ENCODE data around the gene CREB3L2.
"Not testable (repeated sequence)": the region's sequence is repeated elsewhere in the genome, so short reads cannot be mapped to it uniquely, and the experiment has no call there.

CREB3L2 gene

DNA sequence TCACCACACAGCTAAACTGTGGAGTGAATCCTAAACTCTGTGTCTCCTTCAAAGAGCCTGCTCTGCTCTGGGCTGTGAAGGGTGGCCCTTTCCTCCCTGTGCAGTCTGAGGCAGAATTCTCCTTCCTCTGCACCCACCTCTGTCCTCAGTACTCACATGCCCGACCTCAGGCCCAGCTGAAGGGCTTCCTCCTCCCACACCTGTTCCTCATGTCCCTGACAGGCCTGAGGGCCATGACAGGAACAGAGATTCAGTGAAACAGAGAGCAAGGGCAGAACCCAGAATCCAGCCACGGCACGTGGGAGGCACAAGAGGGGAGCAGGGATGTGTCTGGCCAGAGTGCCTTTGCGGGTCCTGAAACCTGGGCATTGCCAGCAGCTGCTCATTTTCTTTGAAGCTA lies 13.9 kb downstream of the CREB3L2 start:
- no peak for DNase-seq (ENCODE audit: low read depth in 2 of 2)

DNA sequence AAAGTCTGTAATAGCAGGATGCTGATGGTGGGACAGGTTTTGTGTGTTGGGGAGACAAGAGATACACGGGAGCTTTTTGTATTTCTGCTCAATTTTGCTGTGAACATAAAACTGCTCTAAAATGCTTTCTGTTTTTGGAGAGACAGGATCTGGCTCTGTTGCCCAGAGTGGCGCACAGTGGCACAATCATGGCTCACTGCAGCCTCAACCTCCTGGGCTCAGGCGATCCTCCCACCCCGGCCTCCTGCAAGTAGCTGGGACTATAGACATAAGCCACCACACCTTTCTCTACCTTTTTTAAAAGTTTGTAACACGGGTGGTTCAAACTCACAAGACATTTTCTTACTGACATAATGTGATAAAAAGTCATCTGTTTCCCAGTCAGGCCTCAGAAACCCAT lies 14.3 kb downstream of the CREB3L2 start:
- no peak for DNase-seq (ENCODE audit: low read depth in 2 of 2)

DNA sequence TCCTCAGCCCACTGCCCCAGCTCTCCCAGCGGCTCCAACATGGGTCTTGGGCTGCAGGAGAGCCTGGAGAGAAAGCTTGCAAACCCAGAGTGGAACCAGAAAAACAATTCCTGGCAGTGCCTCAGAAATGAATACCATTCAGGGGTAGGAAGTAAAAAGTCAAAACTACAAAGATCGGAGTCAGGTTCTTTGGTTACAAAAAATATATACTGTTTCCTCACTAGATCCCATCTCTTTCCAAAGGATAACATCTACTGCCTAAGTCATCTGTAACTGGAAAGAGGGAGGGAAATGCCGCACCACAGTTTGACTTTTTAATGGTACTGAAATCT lies 14.9 kb downstream of the CREB3L2 start:
- no peak for DNase-seq (ENCODE audit: low read depth in 2 of 2)

DNA sequence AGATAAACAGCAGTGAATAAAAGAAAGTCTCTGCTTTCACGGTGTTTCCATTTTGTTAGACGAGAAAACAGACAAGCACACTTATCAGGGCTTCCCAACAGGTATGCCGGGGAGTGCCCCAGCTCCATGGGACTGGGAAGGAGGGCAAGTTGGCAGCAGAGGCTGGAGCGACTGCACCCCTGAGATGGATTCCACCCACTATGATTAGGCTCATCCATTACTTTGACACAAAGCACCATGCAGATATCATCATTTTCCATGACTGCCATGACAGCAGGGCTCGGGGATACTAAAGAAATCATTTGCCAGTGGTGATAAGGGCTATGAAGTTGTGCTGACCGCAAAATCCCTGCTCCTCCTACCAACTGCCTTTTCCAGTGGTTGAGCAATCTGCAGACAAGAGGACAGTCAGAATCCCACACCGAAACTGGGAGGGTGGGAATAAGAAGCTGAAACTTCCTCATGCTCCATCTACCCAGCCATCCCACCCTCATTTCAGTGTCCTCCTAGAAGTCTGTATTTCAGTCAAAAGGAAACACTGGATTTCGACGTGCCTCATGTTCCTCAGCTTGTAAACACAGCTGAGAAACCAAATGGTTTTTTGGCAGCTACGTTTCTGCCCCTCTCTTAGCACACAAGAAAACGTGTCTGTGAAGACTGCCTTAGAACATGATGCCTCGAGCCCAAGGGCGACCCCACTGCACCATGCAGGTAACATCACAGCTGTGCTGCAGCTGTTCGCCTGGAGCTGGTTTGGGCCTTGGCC lies 15.5 kb downstream of the CREB3L2 start:
- no peak for DNase-seq (ENCODE audit: low read depth in 2 of 2)

DNA sequence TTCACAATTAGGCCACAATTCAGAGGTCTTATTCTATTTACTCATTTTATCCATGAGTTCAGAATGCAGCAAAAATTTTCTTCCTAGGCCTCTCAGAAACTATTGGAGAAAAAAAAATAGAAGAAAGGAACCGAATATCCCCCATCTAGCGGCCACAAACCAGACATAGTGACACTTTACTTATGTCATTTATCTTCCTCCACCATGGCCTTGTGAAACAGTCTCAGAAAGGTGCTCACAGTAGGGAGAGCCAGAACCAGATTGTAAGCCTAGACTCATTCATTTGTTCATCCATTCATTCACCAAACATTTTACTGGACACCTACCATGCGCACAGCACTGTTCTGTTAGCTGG lies 16.0 kb downstream of the CREB3L2 start:
- no peak for DNase-seq (ENCODE audit: low read depth in 2 of 2)

DNA sequence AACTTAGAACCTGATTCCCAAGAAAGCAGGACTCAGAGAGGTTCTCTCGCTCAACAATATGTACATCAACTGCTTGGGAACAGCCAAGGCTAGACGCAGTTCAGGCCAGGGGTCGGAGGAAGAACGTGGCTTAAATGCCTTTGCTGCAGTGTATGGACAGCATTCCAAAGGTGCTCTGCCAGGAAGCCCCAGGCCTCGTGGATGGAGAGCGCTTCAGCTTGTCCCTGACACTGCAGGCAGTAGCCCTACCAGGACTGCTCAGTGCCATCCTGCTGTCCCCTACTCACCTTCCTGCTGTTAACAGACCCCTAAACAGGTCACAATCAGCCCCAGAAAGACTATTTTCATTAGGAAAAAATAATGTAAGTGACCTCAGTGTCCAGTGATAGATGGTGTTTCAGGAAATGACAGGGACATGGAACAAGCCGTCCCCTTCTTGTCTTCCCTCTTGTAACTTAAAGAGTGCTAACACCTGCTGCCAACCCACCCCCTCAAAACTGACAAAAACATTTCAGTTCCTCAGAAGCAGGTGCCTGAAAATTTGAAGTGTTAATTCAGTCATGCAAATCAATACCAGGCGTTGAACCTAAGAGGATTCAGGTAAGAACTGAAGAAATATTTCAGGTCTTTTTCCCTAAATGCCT lies 16.5 kb downstream of the CREB3L2 start:
- DNase-seq (ENCODE audit: low read depth in 2 of 2): no peak

DNA sequence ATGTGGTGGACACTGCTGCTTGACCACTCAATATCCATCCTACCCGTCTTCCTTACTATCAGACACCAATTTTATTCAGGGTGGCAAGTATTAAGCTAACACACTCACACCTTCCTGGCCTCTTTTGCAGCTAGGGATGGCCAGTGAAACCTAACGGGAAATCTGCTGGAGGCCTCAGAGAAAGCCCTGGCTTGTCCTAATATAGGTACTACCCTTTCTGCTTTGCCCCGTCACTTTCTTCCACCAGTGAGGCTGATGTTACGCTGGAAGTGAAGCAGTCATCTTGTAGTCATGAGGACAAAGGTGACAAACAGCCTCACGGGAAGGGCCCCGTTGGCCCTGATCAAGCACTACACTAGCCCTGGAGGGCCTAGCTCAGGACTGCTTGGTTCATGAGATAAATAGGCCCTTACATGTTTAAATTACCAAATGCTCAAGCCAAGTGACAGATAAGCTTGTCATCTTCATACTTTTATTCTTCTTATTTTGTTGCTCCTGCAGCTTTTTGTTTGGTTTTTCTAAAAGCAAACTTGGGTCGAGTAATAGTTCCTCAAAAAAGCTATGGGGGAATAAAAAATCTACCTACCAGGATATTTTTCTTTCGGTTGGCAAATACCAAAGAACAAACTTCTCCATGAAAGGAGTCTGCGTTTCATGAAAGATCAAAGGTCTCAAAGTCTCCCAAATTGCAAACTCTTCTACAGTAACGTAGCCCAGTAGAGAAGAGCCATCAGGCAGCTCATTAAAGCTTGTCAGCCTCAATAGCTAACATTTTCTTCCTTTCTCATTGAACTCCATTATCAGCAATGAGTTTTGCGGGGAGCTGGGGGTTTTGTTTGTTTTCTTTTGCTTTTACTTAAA lies 17.5 kb downstream of the CREB3L2 start:
- no peak for DNase-seq (ENCODE audit: low read depth in 2 of 2)

DNA sequence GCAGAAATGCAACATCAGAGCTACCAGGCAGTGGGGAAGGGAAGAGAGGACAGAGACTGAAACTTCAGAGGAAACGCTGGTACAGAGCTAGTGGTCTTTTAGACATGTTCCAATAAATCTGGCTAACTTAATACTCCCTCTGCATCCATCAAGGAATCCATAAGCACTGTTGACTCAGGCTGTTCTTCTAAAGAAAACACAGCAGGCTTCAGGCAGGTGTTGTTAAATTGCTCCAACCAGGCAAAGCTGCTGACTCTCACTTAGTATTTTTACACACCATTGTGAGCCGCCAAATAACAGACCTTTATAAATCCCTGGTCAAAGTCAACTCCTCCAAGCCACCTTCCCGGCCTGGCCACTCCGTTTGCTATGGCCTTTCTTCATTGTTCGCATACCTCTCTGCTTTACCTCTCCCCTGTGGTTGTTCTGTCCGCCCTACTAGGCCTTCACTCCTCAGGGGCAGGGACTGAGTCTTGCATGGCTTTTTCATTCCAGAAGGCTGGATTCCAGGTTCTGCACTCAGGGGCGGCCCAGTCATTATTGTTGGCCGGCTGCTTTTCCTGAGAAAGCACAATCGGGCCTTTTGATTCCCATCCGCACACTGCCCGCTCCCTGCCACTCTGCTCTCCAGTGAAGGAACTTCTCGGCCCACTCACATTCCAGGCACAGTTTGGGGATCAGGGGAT lies 18.4 kb downstream of the CREB3L2 start:
- no peak for DNase-seq (ENCODE audit: low read depth in 2 of 2)

DNA sequence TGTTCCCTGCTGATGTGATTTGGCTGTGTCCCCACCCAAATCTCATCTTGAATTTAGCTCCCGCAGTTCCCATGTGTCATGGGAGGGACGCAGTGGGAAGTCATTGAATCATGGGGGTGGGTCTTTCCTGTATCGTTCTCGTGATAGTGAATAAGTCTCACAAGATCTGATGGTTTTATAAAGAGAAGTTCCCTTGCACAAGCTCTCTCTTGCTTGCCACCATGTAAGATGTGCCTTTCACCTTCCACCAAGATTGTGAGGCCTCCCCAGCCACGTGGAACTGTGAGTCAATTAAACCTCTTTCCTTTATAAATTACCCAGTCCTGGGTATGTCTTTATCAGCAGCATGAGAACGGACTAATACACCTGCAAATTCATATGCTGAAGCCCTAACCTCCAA lies 19.5 kb downstream of the CREB3L2 start:
- not testable (repeated sequence) for DNase-seq (ENCODE audit: low read depth in 2 of 2)

DNA sequence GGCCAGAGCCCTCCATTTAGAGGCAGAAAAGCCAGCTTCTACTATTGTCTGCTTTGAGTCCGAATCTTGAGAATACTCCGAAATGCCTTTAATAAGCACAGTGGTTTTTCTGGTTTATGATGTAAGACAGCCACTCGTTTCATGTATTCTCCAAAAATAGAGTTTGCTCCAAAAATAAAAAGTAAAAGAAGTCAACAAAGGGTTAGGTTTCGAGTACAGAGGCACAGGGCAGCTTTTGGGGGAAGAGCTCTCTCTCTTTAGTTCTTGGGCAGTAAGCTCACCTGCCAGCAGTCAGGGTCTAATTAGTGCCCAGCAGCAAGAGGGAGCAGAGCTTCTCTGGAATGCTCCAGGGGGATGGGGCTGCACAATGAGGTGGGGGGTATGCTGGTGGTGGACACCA lies 20.2 kb downstream of the CREB3L2 start:
- DNase-seq (ENCODE audit: low read depth in 2 of 2): no peak

DNA sequence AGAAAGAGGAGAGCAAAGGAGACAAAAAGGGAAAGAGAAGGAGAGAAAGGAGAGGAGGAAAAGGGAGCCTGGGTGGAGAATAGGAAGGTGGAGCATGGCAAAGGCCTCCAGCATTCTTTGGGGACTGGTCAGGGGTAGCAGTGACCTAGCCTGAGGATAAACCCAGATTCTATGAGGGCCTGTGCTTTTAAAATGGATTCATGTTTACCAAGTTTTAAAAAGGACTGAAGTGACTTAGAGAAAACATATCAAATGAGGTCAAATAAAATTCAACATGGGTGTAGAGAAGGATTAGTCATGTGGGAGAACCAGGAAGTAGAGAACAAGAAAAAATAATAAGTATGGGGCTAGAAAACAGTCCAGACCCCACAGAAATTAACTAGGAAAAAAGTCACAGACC lies 20.7 kb downstream of the CREB3L2 start:
- no peak for DNase-seq (ENCODE audit: low read depth in 2 of 2)

DNA sequence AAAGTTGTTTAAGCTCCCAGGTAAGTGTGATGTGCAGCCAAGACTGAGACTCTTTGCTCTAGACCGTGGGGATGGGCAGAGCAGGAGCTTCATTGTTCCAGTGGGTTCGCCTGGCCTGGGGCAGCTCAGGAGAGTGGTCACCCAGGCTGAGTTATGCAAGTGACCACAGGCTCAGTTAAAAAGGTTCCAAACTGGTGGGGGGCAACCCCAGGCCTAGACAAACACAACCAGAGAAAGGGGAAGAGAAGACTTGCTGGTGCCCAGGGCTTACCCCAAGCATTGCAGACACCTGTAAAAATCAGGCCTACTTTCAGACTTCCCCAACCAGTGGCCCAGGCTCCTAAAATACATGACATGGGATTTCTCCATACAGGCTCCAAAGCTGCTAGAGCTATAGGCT lies 21.6 kb downstream of the CREB3L2 start:
- DNase-seq (ENCODE audit: low read depth in 2 of 2): no peak

DNA sequence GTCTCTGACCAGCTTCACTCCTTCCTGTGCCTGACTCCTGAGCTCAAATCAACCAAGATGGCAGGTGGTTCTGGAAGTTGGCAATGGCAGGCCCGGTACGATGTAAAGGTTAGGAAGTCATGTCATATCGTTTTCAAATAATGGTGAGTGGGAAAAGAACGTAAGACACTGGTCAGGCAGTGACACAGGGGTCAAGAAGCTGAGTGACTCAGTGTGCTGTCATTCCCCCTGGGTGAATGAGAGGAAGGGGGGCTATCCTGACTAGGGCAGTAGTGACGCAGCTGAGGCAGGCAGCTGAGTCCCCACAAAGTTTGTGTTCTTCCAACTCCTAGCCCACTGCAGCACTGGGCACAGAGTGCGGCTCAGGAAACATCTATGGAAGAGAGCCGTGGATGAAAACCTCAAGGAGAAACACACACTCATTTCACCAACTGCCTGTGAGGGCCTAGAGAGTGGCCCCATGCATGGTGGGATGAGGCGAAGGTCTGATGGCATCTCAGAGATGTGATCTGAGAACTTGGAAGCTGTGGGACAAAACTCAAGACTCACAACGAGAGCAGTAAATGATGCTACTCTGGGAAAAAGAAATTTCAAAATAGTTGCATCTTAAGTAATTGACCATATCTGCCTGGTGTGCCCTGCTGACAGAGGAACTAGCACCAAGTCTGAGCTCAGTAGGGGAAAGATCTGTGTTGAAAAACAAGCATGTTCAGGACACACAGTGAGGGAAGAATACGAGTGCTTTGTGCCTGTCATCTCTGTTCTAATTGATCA lies 23.2 kb downstream of the CREB3L2 start:
- no peak for DNase-seq (ENCODE audit: low read depth in 2 of 2)

DNA sequence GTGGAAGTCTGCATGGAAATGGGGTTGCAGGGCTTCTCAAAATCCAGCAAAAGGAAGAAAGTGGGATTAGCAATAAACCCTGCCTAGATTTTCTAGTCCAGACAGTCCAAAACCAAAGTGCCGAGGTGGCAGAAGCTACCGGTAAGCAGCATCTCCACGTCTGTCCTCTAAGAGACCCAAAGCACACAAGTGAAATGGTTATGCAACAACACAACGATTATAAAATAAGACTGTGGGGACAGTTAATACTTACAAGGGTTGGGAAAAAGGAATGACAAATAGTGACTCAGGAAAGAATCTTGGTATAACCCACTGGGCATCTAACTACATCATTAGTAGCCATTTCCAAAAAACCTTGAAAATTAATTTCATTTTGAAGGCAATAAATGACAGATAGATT lies 24.7 kb downstream of the CREB3L2 start:
- no peak for DNase-seq (ENCODE audit: low read depth in 2 of 2)

DNA sequence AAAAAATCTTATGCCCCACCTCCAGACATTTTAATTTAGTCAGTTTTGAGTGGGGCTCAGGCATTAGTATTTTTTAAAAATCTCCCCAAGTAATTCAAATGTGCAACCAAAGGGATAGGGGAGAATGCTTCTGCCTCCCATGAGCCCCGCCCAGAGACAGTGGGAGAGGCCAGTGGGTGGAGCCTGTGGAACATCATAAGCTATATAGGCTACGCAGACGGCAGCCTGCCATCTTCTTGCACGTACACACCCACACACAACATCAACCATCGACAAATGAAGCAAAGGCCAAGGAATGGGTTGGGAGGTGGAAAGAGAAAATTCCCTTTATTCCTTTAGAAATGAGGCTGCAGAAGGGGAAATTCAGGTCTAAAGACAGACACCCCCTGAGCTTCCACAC lies 25.2 kb downstream of the CREB3L2 start:
- no peak for DNase-seq (ENCODE audit: low read depth in 2 of 2)

DNA sequence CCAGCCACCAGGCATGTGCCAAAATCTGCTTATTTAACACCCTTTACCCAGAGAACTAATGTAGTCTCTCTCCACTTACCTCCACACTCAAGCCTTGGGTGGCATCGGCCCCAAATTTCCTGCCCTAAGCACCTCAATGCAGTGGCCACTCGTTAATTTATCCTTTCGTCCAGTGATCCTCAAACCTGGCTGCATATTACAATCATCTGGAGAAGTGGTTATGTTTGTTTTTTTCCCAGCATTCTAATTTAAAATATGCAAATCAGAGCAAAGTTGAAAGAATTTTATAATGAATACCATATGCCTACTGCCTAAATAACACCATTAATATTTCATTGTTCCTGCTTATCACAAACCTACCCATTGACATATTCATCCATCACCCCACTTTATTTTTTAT lies 25.7 kb downstream of the CREB3L2 start:
- DNase-seq (ENCODE audit: low read depth in 2 of 2): no peak

DNA sequence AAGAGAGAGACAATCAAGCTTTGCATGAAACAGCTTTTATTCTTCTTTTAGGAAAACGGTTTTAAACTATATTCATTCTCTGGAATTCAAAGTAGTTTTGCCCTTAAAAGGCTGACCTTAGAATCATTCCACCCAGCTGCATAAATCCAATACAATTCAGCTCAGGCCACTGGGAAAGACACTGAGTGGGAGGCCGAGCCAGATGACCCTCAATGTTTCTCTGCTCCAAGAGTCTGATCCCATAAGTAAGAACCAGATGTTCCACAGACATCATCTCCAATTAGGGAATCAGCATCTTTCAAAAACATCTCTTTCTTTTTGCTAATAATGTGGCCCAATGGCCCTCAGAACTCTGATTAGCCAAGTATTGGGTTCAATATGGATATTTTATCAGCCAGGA lies 26.1 kb downstream of the CREB3L2 start:
- DNase-seq (ENCODE audit: low read depth in 2 of 2): no peak

DNA sequence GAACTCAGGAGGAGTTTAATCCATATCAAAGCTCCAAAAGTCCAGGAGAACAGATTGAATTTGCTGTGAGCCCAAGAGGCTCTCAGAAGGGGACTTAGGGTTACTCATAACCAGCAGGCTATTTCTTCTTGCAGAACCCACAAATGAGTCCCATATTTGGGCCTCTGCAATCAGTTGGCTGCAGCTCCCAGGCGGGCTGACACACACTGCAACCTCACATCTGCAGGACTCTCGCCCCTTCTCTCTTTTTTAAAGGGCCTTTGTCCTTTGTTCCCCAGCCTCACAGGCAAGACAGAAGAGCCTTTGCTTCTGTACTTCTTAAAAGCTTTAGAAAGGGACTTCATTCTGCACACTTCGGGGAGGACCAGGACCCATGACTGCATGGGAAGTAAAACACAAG lies 26.7 kb downstream of the CREB3L2 start:
- DNase-seq (ENCODE audit: low read depth in 2 of 2): no peak

DNA sequence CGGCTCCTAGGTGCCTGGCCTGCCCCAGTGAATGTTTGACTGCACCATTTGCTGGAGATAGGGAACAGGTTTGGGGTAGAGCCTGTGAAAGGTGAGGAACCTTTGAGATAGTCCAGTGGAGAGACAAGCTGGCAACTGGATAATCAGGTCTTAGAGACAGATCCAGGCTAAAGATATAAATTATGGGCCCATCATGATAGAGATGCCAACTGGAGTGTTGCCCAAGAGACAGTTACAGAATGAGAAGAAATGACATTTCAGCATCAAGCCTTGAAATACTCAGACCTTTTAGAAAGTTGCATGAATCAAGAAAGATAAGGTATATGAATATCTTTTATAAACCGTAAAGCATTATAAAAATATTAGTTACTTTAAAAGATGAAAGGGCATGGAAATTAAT lies 27.1 kb downstream of the CREB3L2 start:
- DNase-seq (ENCODE audit: low read depth in 2 of 2): no peak

DNA sequence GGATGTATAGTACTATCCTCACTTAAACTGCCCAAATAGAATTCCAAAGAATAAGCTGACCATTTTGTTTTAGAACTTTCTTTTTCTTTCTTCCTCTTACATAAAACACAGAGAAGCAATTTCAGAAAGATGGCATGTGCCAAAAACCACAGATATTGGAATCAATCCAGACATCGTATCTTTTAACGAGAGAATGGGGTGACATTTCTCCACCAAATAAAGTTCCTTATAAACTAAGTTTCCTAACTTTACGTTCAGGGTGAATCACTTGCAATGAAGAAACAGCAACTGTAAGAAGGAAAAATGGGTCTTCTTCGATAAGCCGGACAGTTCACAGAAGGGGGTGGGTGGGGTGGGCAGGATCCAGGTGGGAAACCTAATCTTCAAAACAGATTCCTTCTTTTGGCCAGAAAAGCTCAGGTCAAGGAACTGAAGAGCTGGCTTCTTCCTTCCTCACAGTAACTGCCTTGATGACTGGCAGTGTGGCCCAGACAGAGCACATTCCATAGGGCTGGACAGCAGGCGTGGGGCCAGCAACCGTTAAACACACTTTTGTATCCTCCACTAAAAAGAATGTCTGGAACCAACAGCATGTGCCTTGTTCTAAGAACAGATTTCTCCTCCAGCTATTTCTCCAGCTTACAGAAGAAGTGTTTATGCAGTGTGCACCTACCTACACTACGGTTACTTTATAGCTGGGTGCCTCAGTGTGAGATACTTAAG lies 31.5 kb downstream of the CREB3L2 start:
- DNase-seq (ENCODE audit: low read depth in 2 of 2): no peak

DNA sequence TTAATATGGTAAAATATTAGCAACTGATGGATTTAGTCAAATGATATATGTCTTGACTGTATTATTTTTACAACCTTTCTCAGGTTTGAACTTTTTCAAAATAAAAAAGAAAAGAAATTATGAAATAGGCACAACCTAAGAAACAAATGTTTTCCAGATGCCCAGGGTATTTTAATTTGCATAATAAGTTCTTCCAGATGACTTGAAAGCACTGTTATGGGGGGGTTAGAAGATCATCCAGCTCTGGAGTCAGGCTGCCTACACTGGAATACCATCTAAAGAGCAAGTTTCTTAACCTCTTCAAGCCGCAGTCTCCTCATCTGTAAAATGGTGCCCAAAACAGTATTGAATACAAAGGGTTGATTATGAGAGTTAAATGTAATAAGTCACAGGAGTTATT lies 32.1 kb downstream of the CREB3L2 start:
- no peak for DNase-seq (ENCODE audit: low read depth in 2 of 2)

All from stimulated activated CD4-positive, alpha-beta T cell treated with anti-CD3 and anti-CD28 coated beads, Interleukin-1b, Interleukin-23, amount 100 ng/mL, for 1 hour (primary cell).